SK-N-MC (cell line): ENCODE data around the gene IMMP2L.
"Not testable (repeated sequence)": the region's sequence is repeated elsewhere in the genome, so short reads cannot be mapped to it uniquely, and the experiment has no call there.

Source experiments
- DNase-seq: peaks from one replicate; pipeline ENCODE4 v3.0.0-alpha.2; 2011; ENCODE audit warnings: low read depth, low spot score
- H3K27ac ChIP-seq: fragments of 200-600 bp; sonication (generic); 2 replicates; pipeline ENCODE4 v1.5.1; 2016; ENCODE audit warnings: mixed run types
- H3K36me3 ChIP-seq: fragments of 200-600 bp; sonication (generic); 2 replicates; pipeline ENCODE4 v1.6.1; 2017; ENCODE audit warnings: antibody characterized with exemption, low read length, mixed read lengths; ENCODE audit not compliant: insufficient read depth
- H3K4me3 ChIP-seq: fragments of 200-600 bp; sonication (generic); 2 replicates; pipeline ENCODE4 v1.5.1; 2016
- H3K9ac ChIP-seq: fragments of 200-600 bp; sonication (generic); 2 replicates; pipeline ENCODE4 v1.8.0; 2017; ENCODE audit warnings: mixed run types, mixed read lengths; ENCODE audit not compliant: insufficient read length
- H3K9me3 ChIP-seq: fragments of 200-600 bp; sonication (generic); 2 replicates; pipeline ENCODE4 v1.6.1; 2017; ENCODE audit warnings: low read depth, mild to moderate bottlenecking, antibody characterized with exemption, low read length, moderate library complexity, mixed read lengths
- EZH2 ChIP-seq: fragments of 200-600 bp; sonication (generic); IDR thresholded peaks from one replicate; pipeline ENCODE4 v1.6.1; 2017; ENCODE audit warnings: antibody characterized with exemption
- FOXP2 ChIP-seq: optimal IDR thresholded peaks from 2 replicates; pipeline ENCODE3; 2011; ENCODE audit warnings: mild to moderate bottlenecking, moderate library complexity; ENCODE audit not compliant: insufficient read depth; ENCODE audit errors: extremely low read length, control extremely low read depth
- POLR2AphosphoS5 ChIP-seq: IDR thresholded peaks from 2 replicates; pipeline ENCODE4 v1.6.1; 2012; ENCODE audit warnings: mild to moderate bottlenecking, low read depth, low read length, borderline replicate concordance

Gene IMMP2L

DNA sequence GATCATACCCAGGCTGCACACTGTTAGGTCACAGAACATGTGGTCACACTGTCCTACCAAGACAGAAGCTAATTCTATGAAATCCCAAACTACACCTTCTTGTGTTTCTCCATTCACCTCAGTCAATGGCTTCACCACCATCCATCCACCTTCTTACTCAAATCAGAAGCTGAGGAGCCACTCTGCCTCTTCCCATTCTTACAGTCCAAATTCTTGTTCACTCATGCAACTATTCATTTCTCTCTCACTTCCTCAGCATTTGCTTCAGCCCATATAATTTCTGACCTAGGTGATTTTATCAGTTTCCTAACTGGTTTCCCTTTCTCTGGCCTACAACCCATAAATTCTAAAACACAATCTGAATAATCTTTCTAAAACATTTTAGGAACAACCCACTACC, 242.2 kb downstream of the IMMP2L start:
- no peak for DNase-seq
- H3K9ac ChIP-seq, result no peak overlapping the region
- TF ChIP-seq POLR2AphosphoS5 (no peak), EZH2 (no peak), FOXP2 (no peak)
- H3K27ac ChIP-seq, result no peak overlapping the region
- H3K9me3 ChIP-seq, result no peaks in the 10 kb centered on the region
- no peak overlapping the region for H3K4me3 ChIP-seq
- H3K36me3 ChIP-seq, result no peaks in the 10 kb centered on the region

DNA sequence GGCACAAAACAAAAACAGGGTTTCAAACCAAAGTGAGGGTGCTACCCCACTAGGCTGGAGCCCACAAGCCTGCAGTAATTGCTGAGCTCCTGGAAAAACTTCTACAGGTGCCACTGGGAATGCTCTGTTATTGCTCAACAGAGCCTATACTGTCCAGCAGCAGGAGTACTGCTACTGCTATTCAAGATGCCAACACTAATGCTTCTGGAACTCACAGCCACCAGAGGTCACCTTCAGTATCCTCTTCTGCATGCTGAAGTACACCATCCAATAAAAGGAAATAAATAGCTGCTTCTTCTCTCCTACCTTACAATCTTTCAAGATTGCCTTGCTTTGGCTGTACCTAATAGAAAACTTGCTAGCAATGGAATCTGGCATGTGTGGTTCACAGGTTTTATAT, 249.3 kb downstream of the IMMP2L start:
- H3K27ac ChIP-seq, result no peak overlapping the region
- H3K36me3 ChIP-seq, result no peaks in the 10 kb centered on the region
- no peak overlapping the region for H3K9ac ChIP-seq
- no peak for DNase-seq
- no peaks in the 10 kb centered on the region for H3K9me3 ChIP-seq
- TF ChIP-seq POLR2AphosphoS5 (no peak), EZH2 (no peak), FOXP2 (no peak)
- H3K4me3 ChIP-seq, result no peak overlapping the region

DNA sequence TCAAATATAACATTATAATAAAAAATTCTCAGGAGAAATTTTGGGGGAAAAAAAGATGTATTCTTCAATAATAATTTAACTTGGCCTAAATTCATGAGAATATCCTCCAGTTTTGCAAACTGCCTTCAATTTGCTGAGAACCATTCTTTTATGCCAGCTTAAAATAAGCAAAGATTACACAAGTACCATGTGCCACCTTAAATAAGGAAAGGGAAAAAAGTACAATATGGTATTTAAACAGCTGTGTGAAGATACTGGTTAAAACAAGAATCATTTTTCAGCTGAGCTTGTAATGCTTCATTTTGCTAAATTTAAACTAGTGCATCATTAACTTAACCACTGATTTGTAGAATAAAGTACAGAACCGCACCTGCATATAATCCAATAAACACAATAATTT, 253.6 kb downstream of the IMMP2L start:
- no peak overlapping the region for H3K27ac ChIP-seq
- no peaks in the 10 kb centered on the region for H3K9me3 ChIP-seq
- TF ChIP-seq POLR2AphosphoS5 (no peak), FOXP2 (no peak), EZH2 (no peak)
- H3K9ac ChIP-seq, result no peak overlapping the region
- no peak overlapping the region for H3K4me3 ChIP-seq
- DNase-seq, result no peak
- no peaks in the 10 kb centered on the region for H3K36me3 ChIP-seq

DNA sequence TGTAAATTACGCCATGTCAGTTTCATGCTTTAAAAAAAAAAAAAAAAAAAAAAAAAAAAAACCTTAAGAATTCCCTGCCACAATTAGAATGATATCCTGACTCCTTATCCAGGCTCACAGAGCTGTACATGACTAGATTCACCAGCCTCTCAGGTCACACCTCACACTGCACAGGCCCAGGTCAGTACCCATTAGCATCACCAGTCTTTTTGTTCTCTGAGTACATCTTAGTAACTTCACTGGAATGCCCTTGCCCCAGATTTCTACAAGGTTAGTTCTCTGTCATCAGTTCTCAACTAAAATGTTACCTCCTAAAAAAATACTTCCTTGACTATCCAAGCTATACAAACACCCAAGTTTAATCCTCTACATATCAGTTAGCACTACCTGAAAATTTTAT, 260.4 kb downstream of the IMMP2L start:
- H3K36me3 ChIP-seq, result no peaks in the 10 kb centered on the region
- TF ChIP-seq POLR2AphosphoS5 (no peak), EZH2 (no peak), FOXP2 (no peak)
- H3K4me3 ChIP-seq, result no peak overlapping the region
- H3K9me3 ChIP-seq, result no peaks in the 10 kb centered on the region
- H3K27ac ChIP-seq, result no peak overlapping the region
- H3K9ac ChIP-seq, result no peak overlapping the region
- DNase-seq, result no peak

DNA sequence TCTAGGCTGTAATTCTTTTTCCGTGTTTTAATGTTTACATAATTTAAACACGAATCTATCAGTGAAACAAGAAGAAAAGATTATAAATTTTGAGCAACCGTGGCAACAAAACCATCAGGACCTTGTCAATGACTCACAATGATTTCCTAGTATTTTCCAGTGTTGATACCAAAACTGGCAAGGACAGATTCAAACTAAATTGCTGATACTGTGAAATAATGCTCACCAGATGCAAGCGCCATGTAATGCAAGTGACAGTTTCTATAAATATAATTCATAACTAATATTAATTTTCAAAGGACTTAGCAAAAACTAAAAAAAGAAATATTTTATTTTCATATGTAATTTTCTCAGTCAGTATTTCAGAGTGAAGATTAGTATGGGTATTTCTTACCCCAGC, 267.8 kb downstream of the IMMP2L start:
- Histone ChIP-seq H3K9ac (no peak overlapping the region), H3K4me3 (no peak overlapping the region), H3K36me3 (no peaks in the 10 kb centered on the region), H3K27ac (no peak overlapping the region), H3K9me3 (no peaks in the 10 kb centered on the region)
- no peak for TF ChIP-seq EZH2
- no peak for TF ChIP-seq POLR2AphosphoS5
- TF ChIP-seq FOXP2, result no peak
- DNase-seq, result no peak

DNA sequence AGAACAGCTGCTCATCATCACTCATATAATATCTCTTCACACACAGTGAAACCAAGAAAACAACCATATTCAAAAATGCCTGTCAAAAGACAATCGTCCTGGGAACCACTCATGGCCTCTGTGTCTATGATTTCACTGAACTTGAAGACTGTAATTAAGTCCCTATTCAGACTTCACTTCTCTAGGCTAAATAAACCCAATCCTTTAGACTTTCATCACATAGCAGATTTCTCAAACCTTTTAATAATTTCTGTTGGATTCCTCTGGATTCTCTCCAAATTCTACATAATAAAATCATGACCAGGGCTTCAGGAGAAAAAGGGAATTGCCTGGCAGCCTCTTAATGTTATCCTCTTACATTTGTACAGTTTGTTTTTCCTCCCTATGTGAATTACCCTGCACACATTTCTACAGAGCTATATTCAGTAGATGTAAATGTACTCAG, 270.2 kb downstream of the IMMP2L start:
- H3K4me3 ChIP-seq, result no peak overlapping the region
- H3K9me3 ChIP-seq, result no peaks in the 10 kb centered on the region
- DNase-seq, result no peak
- H3K9ac ChIP-seq, result no peak overlapping the region
- no peaks in the 10 kb centered on the region for H3K36me3 ChIP-seq
- TF ChIP-seq EZH2 (no peak), POLR2AphosphoS5 (no peak), FOXP2 (no peak)
- no peak overlapping the region for H3K27ac ChIP-seq

DNA sequence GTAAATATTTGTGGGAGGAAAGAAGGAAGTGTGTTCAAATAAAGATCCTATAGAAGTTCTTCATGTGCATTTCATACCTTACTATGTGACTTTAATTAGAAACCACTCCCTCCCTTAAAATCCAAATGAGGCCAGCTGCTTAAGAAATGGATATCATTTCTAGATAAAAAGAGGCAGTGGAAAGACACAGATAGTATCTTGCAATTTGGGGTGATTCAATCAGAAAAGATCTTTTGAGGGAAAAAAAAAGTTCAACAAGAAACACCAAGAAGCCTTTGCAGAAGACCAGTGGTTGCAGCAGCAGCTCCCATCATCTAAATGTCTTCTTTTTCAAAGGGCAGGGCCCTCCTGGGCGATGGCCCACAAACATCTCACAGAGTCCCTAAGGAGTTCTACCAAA, 271.3 kb downstream of the IMMP2L start:
- H3K36me3 ChIP-seq, result no peaks in the 10 kb centered on the region
- no peak for TF ChIP-seq POLR2AphosphoS5
- H3K9ac ChIP-seq, result no peak overlapping the region
- no peak overlapping the region for H3K4me3 ChIP-seq
- H3K27ac ChIP-seq, result no peak overlapping the region
- H3K9me3 ChIP-seq, result no peaks in the 10 kb centered on the region
- no peak for DNase-seq

DNA sequence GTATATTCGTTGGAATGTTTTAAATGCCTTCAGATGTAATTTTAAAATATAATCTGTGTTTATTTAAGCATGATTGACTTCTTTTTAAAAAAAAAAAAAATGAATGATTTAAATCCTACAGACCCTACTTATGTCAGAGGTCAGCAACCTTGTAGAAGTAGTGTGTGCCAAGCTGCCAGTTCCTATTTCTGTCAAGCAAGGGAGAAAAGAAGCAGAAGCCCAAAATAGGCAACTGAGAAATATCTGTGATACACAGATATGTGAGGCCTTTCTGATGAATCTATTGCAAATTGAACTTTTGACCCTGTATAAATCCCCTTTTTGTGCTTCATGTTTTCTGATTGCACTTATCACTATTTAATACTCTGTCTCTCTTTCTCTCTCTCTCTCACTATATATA, 271.9 kb downstream of the IMMP2L start:
- no peak overlapping the region for H3K4me3 ChIP-seq
- no peak for TF ChIP-seq POLR2AphosphoS5
- TF ChIP-seq FOXP2, result no peak
- no peak for TF ChIP-seq EZH2
- DNase-seq, result no peak

DNA sequence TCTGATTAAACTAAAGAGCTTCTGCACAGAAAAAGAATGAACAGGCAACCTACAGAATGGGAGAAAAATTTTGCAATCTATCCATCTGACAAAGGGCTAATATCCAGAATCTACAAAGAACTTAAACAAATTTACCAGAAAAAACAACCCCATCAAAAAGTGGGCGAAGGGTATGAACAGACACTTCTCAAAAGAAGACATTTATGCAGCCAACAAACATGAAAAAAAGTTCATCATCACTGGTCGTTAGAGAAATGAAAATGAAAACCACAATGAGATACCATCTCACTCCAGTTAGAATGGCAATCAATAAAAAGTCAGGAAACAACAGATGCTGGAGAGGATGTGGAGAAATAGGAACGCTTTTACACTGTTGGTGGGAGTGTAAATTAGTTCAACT, 273.9 kb downstream of the IMMP2L start:
- not testable (repeated sequence) for H3K9me3 ChIP-seq, H3K4me3 ChIP-seq, H3K9ac ChIP-seq, DNase-seq, H3K36me3 ChIP-seq, H3K27ac ChIP-seq

More for the DNA sequence above, 271.9 kb downstream of the IMMP2L start:
- H3K36me3 ChIP-seq, result no peaks in the 10 kb centered on the region
- H3K9me3 ChIP-seq, result no peaks in the 10 kb centered on the region
- H3K9ac ChIP-seq, result no peak overlapping the region
- no peak overlapping the region for H3K27ac ChIP-seq

DNA sequence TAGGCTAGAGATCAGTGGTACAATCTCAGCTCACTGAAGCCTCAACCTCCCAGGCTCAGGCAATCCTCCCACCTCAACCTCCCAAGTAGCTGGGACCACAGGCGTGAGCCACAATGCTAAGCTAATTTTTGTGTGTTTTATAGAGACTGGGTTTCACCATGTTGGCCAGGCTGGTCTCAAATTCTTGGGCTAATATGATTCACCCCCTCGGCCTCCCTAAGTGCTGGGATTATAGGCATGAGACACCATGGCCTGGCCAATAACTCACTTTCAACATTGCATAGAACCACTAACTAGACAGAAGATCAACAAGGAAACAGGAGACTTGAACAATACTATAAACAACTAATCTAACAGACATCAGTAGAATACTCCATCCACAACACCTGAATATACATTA, 279.7 kb downstream of the IMMP2L start:
- H3K9me3 ChIP-seq, result no peaks in the 10 kb centered on the region
- no peak overlapping the region for H3K27ac ChIP-seq
- no peaks in the 10 kb centered on the region for H3K36me3 ChIP-seq
- no peak for DNase-seq
- H3K9ac ChIP-seq, result no peak overlapping the region
- no peak overlapping the region for H3K4me3 ChIP-seq
- no peak for TF ChIP-seq POLR2AphosphoS5
- no peak for TF ChIP-seq EZH2
- no peak for TF ChIP-seq FOXP2
